Activated effector memory CD4-positive, alpha-beta T cell treated with anti-CD3 and anti-CD28 coated beads, Interleukin-2, amount 50 U/mL, for 16 hours (primary cell): Measurements from ENCODE around the gene HAUS2.
"Not testable (repeated sequence)": the region's sequence is repeated elsewhere in the genome, so short reads cannot be mapped to it uniquely, and the experiment has no call there.

Experiments
- DNase-seq: peaks from one replicate; pipeline ENCODE4 v3.0.0-alpha.2; 2020

HAUS2 gene

GRCh38 chr15:42576040-42576594, 27.5 kb downstream of the HAUS2 start:
- no peak for DNase-seq

GRCh38 chr15:42576776-42577175, 28.1 kb downstream of the HAUS2 start:
- no peak for DNase-seq

- no peak for DNase-seq
These were observed 28.9 kb downstream of the HAUS2 start for GRCh38 chr15:42577514-42578031.

GRCh38 chr15:42578984-42579537, 30.4 kb downstream of the HAUS2 start:
- no peak for DNase-seq

- peak; percentile 92 for DNase-seq
These were observed 32.7 kb downstream of the HAUS2 start for GRCh38 chr15:42581272-42581730.

DNA sequence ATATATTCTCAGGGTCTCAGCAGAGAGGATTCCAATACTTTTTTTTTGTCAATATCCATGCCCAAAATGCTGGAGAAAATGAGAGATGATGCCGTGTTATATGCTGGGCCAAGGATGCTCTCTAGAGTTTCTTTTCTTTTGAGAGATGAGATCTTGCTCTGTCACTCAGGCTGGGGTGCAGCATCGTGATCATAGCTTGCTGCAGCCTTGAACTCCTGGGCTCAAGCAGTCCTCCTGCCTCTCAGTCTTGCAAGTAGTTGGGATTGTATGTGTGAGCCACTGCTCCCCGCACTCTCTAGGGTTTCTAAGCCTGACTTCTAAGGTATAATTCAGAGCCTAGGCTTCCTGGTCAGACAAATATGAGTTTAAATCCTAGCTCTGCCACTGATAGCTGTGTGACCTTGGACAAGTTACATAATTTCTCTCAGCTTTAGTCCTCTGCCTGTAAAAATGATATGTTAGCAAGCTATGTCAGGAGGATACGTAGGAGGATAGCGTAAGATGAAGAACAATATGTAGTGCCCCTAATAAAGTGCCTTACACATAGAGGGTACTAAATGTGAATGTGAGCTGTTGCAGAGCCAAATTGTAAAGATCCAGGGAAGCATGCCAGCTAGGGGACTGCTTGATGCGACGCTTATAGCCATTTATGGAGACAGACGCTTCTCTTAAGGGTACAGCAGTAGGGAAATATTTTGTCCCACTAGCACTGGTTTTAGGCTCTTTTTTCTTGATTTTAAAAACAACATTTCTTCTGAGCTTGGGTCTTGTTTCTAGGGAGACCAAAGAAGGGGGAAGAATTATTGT, 34.1 kb downstream of the HAUS2 start:
- DNase-seq: no peak

DNA sequence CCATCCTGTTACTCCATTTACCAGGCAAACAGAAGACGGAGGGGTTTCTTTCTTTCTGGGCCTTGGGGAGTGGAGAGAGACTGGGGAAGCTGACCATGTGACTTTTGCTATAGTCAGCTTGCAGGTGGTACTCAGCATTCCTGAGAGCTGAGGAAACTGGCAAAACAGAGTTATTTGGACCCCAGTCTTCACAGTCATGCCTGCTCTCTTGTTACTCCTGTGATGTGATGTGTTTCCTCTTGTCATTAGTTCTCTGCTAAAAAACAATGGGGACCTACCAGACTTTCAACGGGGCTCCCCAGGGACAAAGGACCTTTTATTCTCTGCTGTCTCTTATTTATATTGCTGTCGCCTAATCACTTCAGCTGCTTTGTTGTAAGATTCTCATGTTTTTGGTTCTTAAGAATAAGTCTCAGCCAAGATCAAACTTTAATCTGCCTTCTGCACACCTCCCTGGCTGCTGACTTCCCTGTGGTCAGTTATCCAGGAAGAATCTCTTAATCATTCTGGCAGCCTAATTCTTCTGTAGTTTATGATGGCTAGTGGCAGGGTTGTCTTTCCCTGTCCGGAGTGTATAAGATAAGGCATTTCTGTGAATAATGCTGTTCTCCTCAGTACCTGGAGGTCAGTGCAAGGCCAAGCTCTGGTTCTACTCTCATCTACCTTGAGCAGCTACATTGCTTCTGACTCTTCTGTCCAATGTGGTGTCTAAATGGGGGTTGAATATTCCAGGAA, 35.6 kb downstream of the HAUS2 start:
- no peak for DNase-seq

DNA sequence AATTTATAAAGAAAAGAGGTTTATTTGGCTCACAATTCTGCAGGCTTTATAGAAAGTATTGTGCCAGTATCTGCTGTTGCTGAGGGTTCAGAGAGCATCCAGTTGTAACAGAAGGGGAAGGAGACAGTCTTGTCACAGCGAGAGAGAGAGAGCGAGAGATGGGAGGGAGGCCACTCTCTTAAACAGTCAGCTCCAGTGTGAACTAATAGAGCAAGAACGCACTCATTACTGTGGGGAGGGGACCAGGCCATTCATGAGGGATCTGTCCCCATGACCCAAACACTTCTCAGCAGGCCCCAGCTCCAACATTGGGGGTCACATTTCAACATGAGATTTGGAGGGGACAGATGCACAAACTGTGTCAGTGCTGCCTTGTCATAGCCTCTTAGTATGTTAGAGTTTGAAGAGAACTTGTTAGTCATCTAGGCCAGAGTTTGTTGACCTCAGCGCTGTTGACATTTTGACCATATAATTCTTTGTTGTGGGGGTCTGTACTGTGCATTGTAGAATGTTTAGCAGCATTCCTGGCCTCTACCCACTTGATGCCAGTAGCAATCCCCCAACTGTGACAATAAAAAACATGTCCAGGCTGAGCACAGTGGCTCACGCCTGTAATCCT, 42.1 kb downstream of the HAUS2 start:
- DNase-seq: no peak

DNA sequence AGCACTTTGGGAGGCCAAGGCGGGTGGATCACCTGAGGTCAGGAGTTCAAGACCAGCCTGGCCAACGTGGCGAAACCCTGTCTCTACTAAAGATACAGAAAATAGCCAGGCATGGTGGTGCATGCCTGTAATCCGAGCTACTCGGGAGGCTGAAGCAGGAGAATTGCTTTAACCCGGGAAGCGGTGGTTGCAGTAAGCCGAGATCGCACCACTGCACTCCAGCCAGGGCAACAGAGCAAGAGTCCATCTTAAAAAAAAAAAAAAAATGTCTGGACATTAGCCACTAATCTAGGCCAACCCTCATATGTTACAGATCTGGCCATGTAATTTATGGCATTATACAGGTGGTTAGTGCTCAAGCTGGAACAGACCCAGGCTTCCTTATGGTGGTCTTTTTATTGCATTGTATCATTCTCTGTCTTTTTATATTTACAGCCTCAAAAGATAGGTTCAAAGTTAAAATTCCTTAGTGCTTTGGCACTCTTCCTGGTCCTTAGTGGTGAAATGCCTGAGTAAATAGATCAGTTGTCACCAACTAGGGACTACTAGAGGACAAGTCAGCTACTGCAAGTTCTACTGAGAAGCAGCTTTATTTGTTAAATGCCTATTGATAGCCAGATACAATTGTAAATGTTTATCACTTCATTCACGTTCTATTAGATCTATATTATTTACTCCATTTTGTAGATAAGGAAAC, 42.7 kb downstream of the HAUS2 start:
- no peak for DNase-seq

GRCh38 chr15:42592716-42593115, 44.1 kb downstream of the HAUS2 start:
- DNase-seq: no peak

DNA sequence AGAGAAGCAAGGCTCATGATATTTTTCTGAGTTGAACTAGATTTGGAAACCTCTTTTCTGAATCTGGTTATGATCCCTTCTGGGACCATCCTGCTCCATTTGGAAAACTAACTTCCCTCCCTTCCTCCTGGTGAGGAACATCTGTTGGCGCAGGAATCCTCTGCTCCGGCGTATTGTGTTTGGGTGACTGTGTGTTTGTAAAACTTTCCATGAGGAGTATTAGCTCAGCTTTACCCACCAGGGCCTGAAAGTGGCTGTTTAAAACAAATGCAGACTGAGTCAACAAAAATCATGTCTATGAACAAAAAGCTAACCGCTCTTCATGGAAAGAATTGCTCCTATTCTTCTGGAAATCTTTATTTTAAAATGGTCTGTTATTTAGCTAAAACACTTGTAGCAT, 44.5 kb downstream of the HAUS2 start:
- DNase-seq: no peak

DNA sequence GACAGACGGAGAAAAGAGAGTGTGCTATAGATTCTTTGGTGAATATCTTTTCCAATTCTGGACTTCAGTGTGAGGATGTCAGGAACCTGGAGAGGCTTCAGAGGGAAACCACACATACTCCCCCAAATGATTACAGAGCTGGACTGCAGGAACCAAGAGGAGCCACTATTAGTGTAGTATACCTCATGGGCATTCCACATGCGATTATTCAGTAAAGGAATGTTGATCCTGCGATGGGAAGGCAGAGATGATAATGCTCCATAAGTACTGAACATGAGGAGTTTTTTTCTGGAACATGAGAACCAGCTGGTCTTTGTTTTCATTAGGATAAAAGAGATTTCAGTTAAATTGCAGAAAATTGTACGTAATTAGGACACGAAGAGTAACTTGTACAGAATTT, 45.5 kb downstream of the HAUS2 start:
- DNase-seq: no peak

GRCh38 chr15:42595626-42596240, 47.1 kb downstream of the HAUS2 start:
- no peak for DNase-seq

- DNase-seq: not testable (repeated sequence)
These were observed 52.7 kb downstream of the HAUS2 start for GRCh38 chr15:42601316-42601715.

GRCh38 chr15:42602501-42602900, 53.9 kb downstream of the HAUS2 start:
- DNase-seq: no peak

GRCh38 chr15:42603978-42604377, 55.3 kb downstream of the HAUS2 start:
- DNase-seq: no peak

GRCh38 chr15:42604894-42605744, 56.5 kb downstream of the HAUS2 start:
- no peak for DNase-seq

DNA sequence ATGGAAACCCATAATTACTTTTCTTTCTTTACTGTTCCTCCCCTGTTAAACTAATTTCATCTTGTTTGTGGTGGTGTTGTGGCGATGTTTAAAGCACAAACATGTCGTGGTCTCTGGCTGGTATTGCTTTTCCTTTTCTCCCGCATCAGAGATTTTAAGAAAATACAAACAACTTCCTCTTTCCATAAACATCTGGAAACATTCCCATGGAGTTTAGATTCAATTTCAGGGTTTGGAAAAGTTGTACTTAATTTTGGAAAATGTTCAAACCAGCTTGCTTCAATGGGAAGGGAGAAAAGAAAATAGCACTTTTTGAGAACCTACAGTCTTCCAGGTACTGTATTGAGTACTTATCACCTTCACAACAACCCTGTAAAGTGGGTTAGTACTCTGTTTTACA, 57.2 kb downstream of the HAUS2 start:
- no peak for DNase-seq

GRCh38 chr15:42608110-42608531, 59.5 kb downstream of the HAUS2 start:
- DNase-seq: no peak

GRCh38 chr15:42608752-42609488, 60.3 kb downstream of the HAUS2 start:
- DNase-seq: no peak
